WTC11 (cell line): Measurements from ENCODE around the gene WNT7A. TPM values are rescaled to one million over a fixed set of nuclear protein-coding genes. Genes with fewer than 3 reads are reported as not detected.

Experiments used
- ATAC-seq: fragments of 200-7000 bp; cut with Tn5 transposase; 2 replicates; pipeline ENCODE4 v1.10.0; 2021; ENCODE audit warnings: mild to moderate bottlenecking, moderate library complexity
- CTCF ChIA-PET: fragments of 300-600 bp; sonication (Branson Sonifier 250); formaldehyde crosslinking; loops from one replicate; lab custom pipeline; 2021; ENCODE audit warnings: antibody characterized with exemption; lab: Charles Lee
- POLR2A ChIA-PET: fragments of 350-600 bp; sonication (Branson Sonifier 250); formaldehyde crosslinking; loops from one replicate; lab custom pipeline; 2021; ENCODE audit warnings: antibody characterized with exemption; lab: Charles Lee
- DNase-seq: peaks from one replicate; pipeline ENCODE4 v3.0.0; 2021; ENCODE audit warnings: low spot score
- H3K27ac Mint-ChIP-seq: 2 replicates; pipeline ENCODE4 v1.8.0; 2021; ENCODE audit warnings: mixed read lengths
- H3K27me3 Mint-ChIP-seq: 2 replicates; pipeline ENCODE4 v1.8.0; 2021; ENCODE audit warnings: low read depth, mild to moderate bottlenecking, moderate library complexity, mixed read lengths
- H3K36me3 Mint-ChIP-seq: 2 replicates; pipeline ENCODE4 v1.8.0; 2021; ENCODE audit warnings: mixed read lengths
- H3K4me1 Mint-ChIP-seq: 2 replicates; pipeline ENCODE4 v1.8.0; 2022; ENCODE audit warnings: mixed read lengths
- H3K4me3 Mint-ChIP-seq: 2 replicates; pipeline ENCODE4 v1.8.0; 2021; ENCODE audit warnings: mild to moderate bottlenecking, moderate library complexity, mixed read lengths
- H3K9me3 Mint-ChIP-seq: 2 replicates; pipeline ENCODE4 v1.8.0; 2021; ENCODE audit warnings: mixed read lengths
- ATF3 ChIP-seq: sonication (generic); formaldehyde crosslinking; conservative IDR thresholded peaks from 2 replicates; pipeline ENCODE4 v1.8.1; 2022; ENCODE audit warnings: mild to moderate bottlenecking, missing genetic modification reagents
- CREM ChIP-seq: sonication (generic); formaldehyde crosslinking; IDR thresholded peaks from 2 replicates; pipeline ENCODE4 v1.8.1; 2022; ENCODE audit warnings: mild to moderate bottlenecking, missing genetic modification reagents, moderate library complexity
- E2F1 ChIP-seq: sonication (generic); formaldehyde crosslinking; IDR thresholded peaks from 2 replicates; pipeline ENCODE4 v1.8.0; 2022; ENCODE audit warnings: mild to moderate bottlenecking, missing genetic modification reagents
- EMX1 ChIP-seq: fragments of 250-450 bp; sonication (Bioruptor Pico); IDR thresholded peaks from 2 replicates; pipeline ENCODE4 v1.8.0; 2021; ENCODE audit warnings: mild to moderate bottlenecking
- FOXK1 ChIP-seq: sonication (generic); formaldehyde crosslinking; IDR thresholded peaks from 2 replicates; pipeline ENCODE4 v1.8.0; 2022; ENCODE audit warnings: mild to moderate bottlenecking, moderate library complexity, missing genetic modification reagents
- FOXP4 ChIP-seq: sonication (generic); formaldehyde crosslinking; IDR thresholded peaks from 2 replicates; pipeline ENCODE4 v1.8.0; 2022; ENCODE audit warnings: mild to moderate bottlenecking, missing genetic modification reagents
- HMGA2 ChIP-seq: fragments of 250-450 bp; sonication (Bioruptor Pico); IDR thresholded peaks from 2 replicates; pipeline ENCODE4 v1.4.0; 2021; ENCODE audit warnings: mild to moderate bottlenecking, moderate library complexity
- MAX ChIP-seq: sonication (generic); formaldehyde crosslinking; IDR thresholded peaks from 2 replicates; pipeline ENCODE4 v1.8.0; 2022; ENCODE audit warnings: mild to moderate bottlenecking, missing genetic modification reagents
- MXD4 ChIP-seq: fragments of 250-450 bp; sonication (Bioruptor Pico); IDR thresholded peaks from 2 replicates; pipeline ENCODE4 v1.8.0; 2021; ENCODE audit warnings: mild to moderate bottlenecking, moderate library complexity, borderline replicate concordance
- NR3C1 ChIP-seq: sonication (generic); formaldehyde crosslinking; conservative IDR thresholded peaks from 2 replicates; pipeline ENCODE4 v1.8.1; 2023; ENCODE audit warnings: low read depth, mild to moderate bottlenecking, missing genetic modification reagents
- SMAD3 ChIP-seq: sonication (generic); formaldehyde crosslinking; IDR thresholded peaks from 2 replicates; pipeline ENCODE4 v1.8.0; 2022; ENCODE audit warnings: missing genetic modification reagents, mild to moderate bottlenecking, borderline replicate concordance
- ZBTB21 ChIP-seq: sonication (generic); formaldehyde crosslinking; IDR thresholded peaks from 2 replicates; pipeline ENCODE4 v1.8.1; 2023; ENCODE audit warnings: mild to moderate bottlenecking, missing genetic modification reagents, borderline replicate concordance
- ZMAT4 ChIP-seq: fragments of 250-450 bp; sonication (Bioruptor Pico); IDR thresholded peaks from 2 replicates; pipeline ENCODE4 v1.9.0; 2021; ENCODE audit warnings: mild to moderate bottlenecking
- ZNF317 ChIP-seq: sonication (generic); formaldehyde crosslinking; IDR thresholded peaks from 2 replicates; pipeline ENCODE4 v1.8.1; 2023; ENCODE audit warnings: low read depth, mild to moderate bottlenecking, moderate library complexity, missing genetic modification reagents, borderline replicate concordance
- ZNF416 ChIP-seq: fragments of 250-450 bp; sonication (Bioruptor Pico); IDR thresholded peaks from 2 replicates; pipeline ENCODE4 v1.9.0; 2021; ENCODE audit warnings: mild to moderate bottlenecking, inconsistent platforms
- ZNF532 ChIP-seq: fragments of 250-450 bp; sonication (Bioruptor Pico); IDR thresholded peaks from 2 replicates; pipeline ENCODE4 v1.9.0; 2021; ENCODE audit warnings: mild to moderate bottlenecking, borderline replicate concordance
- total RNA-seq: library from RNA; stranded (reverse); gene quantifications from 3 replicates; pipeline ENCODE4 v1.2.3, GENCODE V29; 2021
- TF ChIP-seq, protein P1 (sequence below): fragments of 250-450 bp; sonication (Bioruptor Pico); IDR thresholded peaks from 2 replicates; pipeline ENCODE4 v1.8.0; 2021; ENCODE audit warnings: mild to moderate bottlenecking
- TF ChIP-seq, protein P2 (sequence below): sonication (generic); formaldehyde crosslinking; conservative IDR thresholded peaks from 2 replicates; pipeline ENCODE4 v1.8.1; 2023; ENCODE audit warnings: mild to moderate bottlenecking, low read depth, missing genetic modification reagents, moderate library complexity

WNT7A gene
- total RNA-seq, 1 experiment from 2014 or later = 0.04 TPM

DNA sequence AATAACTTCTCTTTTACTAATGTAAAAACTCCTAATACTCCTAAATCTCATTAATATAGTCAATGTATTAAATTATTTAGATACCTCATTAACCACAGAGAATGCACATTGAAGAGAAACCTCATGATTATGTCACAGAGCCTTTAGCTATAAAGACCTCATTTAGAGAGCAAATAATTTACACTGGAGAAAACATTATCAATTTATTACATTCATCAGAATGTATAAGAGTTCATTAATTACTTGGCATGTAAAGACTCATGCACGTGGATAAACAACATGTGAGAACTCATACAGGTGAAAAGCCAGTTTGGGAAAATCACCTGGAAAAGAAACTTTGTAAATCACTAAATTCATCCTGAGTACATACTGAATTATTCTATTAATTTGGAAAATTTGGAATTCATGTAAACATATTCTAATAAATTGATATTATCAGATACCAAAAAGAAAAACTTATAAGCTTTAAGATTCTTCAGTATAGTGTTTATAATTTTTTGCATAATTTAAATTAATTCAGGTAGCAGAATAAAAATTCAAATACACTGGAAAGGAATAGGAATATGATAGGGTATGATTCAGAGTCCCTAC, 22.9 kb upstream of the WNT7A start:
- Mint-ChIP-seq H3K9me3 (peaks cover 78% of the 10 kb centered on the region), H3K36me3 (peaks cover 27% of the 10 kb centered on the region), H3K27me3 (peaks cover 23% of the 10 kb centered on the region), H3K4me1 (no peaks in the 10 kb centered on the region)
- DNase-seq = no peak
- TF ChIP-seq FOXP4 (CRISPR knock-in tag) = no peak
- TF ChIP-seq EMX1 = no peak
- TF ChIP-seq ZNF532 (CRISPR knock-in tag) = no peak
- TF ChIP-seq SMAD3 (CRISPR knock-in tag) = no peak
- TF ChIP-seq ZMAT4 (CRISPR knock-in tag) = no peak
- TF ChIP-seq, protein P1, sequence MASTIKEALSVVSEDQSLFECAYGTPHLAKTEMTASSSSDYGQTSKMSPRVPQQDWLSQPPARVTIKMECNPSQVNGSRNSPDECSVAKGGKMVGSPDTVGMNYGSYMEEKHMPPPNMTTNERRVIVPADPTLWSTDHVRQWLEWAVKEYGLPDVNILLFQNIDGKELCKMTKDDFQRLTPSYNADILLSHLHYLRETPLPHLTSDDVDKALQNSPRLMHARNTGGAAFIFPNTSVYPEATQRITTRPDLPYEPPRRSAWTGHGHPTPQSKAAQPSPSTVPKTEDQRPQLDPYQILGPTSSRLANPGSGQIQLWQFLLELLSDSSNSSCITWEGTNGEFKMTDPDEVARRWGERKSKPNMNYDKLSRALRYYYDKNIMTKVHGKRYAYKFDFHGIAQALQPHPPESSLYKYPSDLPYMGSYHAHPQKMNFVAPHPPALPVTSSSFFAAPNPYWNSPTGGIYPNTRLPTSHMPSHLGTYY (CRISPR knock-in tag) = no peak
- no peak for TF ChIP-seq HMGA2 (CRISPR knock-in tag)
- no peak for TF ChIP-seq ZNF416 (CRISPR knock-in tag)
- TF ChIP-seq MXD4 (CRISPR knock-in tag) = no peak
- no peak for TF ChIP-seq ATF3 (CRISPR knock-in tag)
- TF ChIP-seq MAX = no peak
- TF ChIP-seq, all 79 proteins: peak for 0
- POLR2A ChIA-PET = no interaction called here
- CTCF ChIA-PET = no interaction called here
- Mint-ChIP-seq H3K4me3 (no peak overlapping the region), H3K27ac (no peak overlapping the region)
- no peak for ATAC-seq

DNA sequence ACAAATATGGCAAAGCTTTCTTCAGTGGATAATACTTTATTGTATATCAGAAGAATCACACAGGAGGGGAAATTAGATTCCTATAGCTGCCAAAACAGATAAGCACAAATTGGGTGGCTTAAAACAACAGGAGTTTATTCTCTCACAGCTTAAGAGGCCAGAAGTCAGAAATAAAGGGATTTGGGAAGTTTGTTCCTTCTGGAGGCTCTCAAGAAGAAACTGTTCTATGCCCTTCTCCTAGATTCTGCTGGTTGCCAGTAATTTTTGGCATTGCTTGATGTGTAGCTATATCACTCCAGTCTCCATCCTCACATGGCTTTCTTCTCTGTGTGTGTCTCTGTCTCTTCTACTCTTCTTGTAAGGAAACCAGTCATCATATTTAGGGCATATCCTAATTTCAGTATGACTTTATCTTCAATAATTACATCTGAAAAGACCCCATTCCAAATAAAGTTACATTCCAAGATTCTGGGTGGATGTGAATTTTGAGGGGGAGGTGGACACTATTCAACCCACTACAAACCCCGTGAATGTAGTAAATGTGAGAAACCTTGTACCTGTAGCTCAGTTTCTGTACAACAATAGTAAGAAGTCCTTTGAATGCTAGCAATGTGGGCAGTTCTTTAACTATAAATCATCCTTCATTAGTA, 22.2 kb upstream of the WNT7A start:
- CTCF ChIA-PET = no interaction called here
- ATAC-seq (no peak), DNase-seq (no peak)
- Mint-ChIP-seq H3K27me3 (peaks cover 23% of the 10 kb centered on the region), H3K4me3 (no peak overlapping the region), H3K36me3 (peaks cover 27% of the 10 kb centered on the region), H3K4me1 (no peaks in the 10 kb centered on the region), H3K27ac (no peak overlapping the region), H3K9me3 (peaks cover 73% of the 10 kb centered on the region)
- POLR2A ChIA-PET = no interaction called here
- TF ChIP-seq ZBTB21 = no peak
- TF ChIP-seq FOXP4 (CRISPR knock-in tag) = no peak
- TF ChIP-seq ZNF317 (CRISPR knock-in tag) = no peak
- TF ChIP-seq, protein P2, sequence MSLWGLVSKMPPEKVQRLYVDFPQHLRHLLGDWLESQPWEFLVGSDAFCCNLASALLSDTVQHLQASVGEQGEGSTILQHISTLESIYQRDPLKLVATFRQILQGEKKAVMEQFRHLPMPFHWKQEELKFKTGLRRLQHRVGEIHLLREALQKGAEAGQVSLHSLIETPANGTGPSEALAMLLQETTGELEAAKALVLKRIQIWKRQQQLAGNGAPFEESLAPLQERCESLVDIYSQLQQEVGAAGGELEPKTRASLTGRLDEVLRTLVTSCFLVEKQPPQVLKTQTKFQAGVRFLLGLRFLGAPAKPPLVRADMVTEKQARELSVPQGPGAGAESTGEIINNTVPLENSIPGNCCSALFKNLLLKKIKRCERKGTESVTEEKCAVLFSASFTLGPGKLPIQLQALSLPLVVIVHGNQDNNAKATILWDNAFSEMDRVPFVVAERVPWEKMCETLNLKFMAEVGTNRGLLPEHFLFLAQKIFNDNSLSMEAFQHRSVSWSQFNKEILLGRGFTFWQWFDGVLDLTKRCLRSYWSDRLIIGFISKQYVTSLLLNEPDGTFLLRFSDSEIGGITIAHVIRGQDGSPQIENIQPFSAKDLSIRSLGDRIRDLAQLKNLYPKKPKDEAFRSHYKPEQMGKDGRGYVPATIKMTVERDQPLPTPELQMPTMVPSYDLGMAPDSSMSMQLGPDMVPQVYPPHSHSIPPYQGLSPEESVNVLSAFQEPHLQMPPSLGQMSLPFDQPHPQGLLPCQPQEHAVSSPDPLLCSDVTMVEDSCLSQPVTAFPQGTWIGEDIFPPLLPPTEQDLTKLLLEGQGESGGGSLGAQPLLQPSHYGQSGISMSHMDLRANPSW = no peak
- no peak for TF ChIP-seq FOXK1 (CRISPR knock-in tag)
- TF ChIP-seq CREM (CRISPR knock-in tag) = no peak
- TF ChIP-seq NR3C1 (CRISPR knock-in tag) = no peak
- TF ChIP-seq E2F1 (CRISPR knock-in tag) = no peak
